ENCODE results near the gene TP53RK. TPM values are rescaled to one million over a fixed set of nuclear protein-coding genes. Genes with fewer than 3 reads are reported as not detected.
A peak's percentile ranks its signal among the peaks of the same experiment; 100 is the strongest.

TP53RK gene
- total RNA-seq, 2 donors from 2014 or later = 6.6 to 11.7 TPM

DNA sequence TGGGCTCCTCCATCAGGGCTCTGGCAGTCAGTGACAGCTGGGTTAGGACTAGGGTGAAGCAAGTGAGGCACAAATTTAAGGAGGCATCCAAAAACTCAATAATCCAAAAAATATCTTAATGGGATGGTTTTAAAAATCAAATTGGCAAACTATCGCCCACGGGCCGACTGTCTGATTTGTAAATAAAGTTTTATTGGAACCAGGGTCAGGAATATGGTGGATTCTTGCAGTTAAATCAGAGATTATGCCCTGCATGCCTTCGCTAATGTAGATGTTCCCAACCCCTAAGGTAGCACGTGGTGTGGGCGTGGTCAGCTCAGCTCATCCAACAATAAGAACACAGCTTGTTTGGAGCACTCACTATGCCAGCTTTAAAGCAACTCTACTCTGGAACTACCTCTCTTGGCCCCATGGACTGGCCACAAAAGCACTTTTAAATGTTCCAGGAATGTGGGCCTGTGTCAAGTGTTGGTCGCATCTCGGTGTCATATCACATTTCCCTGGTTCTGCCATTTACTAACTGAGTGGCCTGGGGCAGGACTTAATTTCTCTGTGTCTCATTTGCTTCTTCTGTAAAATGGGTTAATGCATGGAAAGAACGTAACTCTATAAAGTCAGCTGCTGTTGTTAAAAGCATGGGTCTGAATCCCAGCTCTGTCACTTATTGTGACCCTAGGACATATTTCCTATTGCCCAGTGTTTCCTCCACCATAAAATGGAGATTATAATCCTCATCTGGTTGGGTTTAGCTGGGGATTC is 7.0 kb downstream of the TP53RK start:
- Histone ChIP-seq H3K9me3 (no peaks in the 10 kb centered on the region), H3K27ac (peak overlapping the region in 1 of 4 donors; percentile 68), H3K4me3 (no peak overlapping the region), H3K4me1 (peaks cover 38% of the 10 kb centered on the region), H3K36me3 (replicated peaks in 1 of 2; ENCODE audit: insufficient read depth in 1 of 2, low read depth in 2 of 2) (no peaks in the 10 kb centered on the region), H3K27me3 (no peaks in the 10 kb centered on the region)
- no peak for DNase-seq
- TF ChIP-seq, protein P1, sequence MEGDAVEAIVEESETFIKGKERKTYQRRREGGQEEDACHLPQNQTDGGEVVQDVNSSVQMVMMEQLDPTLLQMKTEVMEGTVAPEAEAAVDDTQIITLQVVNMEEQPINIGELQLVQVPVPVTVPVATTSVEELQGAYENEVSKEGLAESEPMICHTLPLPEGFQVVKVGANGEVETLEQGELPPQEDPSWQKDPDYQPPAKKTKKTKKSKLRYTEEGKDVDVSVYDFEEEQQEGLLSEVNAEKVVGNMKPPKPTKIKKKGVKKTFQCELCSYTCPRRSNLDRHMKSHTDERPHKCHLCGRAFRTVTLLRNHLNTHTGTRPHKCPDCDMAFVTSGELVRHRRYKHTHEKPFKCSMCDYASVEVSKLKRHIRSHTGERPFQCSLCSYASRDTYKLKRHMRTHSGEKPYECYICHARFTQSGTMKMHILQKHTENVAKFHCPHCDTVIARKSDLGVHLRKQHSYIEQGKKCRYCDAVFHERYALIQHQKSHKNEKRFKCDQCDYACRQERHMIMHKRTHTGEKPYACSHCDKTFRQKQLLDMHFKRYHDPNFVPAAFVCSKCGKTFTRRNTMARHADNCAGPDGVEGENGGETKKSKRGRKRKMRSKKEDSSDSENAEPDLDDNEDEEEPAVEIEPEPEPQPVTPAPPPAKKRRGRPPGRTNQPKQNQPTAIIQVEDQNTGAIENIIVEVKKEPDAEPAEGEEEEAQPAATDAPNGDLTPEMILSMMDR (IDR thresholded peaks at IDR 0.05) = no peak
- TF ChIP-seq POLR2A (IDR thresholded peaks at IDR 0.05) = no peak
- ATAC-seq = no peak
- WGBS, 2 donors = 85 to 86% methylated on average over 9 of the region's 9 CpGs
- intact Hi-C loops (cut with DNase I) = loop anchor here (10.0 kb wide), 1 partner anchor 157 kb away; no protein-coding TSS in a partner anchor

DNA sequence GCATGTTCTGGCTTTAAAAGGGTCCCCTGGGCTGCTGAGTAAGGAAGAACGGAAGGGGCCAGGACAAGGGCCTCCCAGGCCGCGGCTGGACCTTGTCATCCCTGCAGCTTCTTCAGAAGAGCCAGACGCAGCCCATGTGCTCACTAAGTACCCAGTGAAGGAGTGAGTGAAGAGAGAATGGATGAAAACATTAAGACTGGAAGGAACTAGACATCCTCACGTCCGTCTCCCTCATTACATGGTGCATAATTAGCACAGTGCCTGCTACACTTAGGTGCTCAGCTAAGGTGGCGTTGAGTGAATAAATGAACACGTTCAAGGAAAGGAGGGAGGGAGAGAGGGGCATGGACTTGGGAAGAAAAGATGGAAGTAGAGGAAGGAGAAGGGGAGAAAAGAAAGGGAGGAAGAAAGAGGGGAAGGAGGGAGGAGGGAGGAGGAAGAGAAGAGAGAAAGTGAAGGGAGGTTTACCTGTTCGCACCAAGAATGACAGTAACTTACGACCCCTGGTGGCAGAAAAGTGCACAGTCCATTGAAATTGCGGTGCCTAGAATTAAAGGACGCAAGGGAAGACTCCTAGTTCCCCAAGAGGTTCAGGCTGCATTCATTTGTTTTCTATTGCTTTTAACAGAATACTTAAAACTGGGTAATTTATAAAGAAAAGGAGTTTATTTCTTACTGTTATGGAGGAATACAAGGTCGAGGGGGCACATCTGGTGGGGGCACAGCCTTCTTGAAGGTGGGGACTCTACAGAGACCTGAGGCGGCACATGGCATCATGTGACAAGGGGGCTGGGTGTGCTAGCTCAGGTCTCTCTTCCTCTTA is 8.0 kb downstream of the TP53RK start:
- H3K9me3 ChIP-seq = no peaks in the 10 kb centered on the region
- peak; percentile 62 to 80 (median 75) for DNase-seq
- peak; percentile 36 for ATAC-seq
- no peaks in the 10 kb centered on the region for H3K36me3 ChIP-seq (replicated peaks in 1 of 2; ENCODE audit: insufficient read depth in 1 of 2, low read depth in 2 of 2)
- H3K4me3 ChIP-seq = no peak overlapping the region
- H3K27me3 ChIP-seq = no peaks in the 10 kb centered on the region
- H3K4me1 ChIP-seq = peaks cover 37% of the 10 kb centered on the region
- H3K27ac ChIP-seq = no peak overlapping the region
- TF ChIP-seq, protein P1 (IDR thresholded peaks at IDR 0.05) = peak; percentile 67 to 96 (median 79)
- TF ChIP-seq POLR2A (IDR thresholded peaks at IDR 0.05) = no peak
- intact Hi-C loops (cut with DNase I) = loop anchor here (10.0 kb wide), 1 partner anchor 156 kb away; no protein-coding TSS in a partner anchor
- WGBS, 2 donors = 49% methylated on average over 14 of the region's 14 CpGs

DNA sequence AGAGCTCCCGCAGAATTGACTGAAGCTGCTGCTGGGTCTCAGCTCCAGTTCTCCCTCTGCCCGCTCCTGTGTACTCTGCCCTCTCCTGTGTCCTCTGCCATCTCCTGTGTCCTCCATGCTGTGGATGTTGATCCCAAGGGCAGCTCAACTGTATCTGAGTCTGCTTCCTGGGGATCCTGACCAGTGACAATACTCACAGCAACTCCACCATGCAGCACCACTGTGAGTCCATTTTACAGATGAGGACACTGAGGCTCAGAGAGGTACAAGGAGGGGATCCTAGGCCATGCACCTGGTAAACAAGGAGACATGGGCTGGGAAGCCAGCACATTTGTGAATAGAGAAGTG is 8.6 kb downstream of the TP53RK start:
- H3K27me3 ChIP-seq = no peaks in the 10 kb centered on the region
- intact Hi-C loops (cut with DNase I) = loop anchor here (10.0 kb wide), 1 partner anchor 156 kb away; no protein-coding TSS in a partner anchor
- H3K9me3 ChIP-seq = no peaks in the 10 kb centered on the region
- no peak overlapping the region for H3K4me3 ChIP-seq
- 90 to 92% methylated on average over 2 of the region's 2 CpGs for WGBS, 2 donors
- ATAC-seq (no peak), DNase-seq (no peak)
- H3K27ac ChIP-seq = no peak overlapping the region
- H3K36me3 ChIP-seq (replicated peaks in 1 of 2; ENCODE audit: insufficient read depth in 1 of 2, low read depth in 2 of 2) = no peaks in the 10 kb centered on the region
- no peak for TF ChIP-seq POLR2A (IDR thresholded peaks at IDR 0.05)
- TF ChIP-seq, protein P1 (IDR thresholded peaks at IDR 0.05) = no peak
- H3K4me1 ChIP-seq = peaks cover 37% of the 10 kb centered on the region

DNA sequence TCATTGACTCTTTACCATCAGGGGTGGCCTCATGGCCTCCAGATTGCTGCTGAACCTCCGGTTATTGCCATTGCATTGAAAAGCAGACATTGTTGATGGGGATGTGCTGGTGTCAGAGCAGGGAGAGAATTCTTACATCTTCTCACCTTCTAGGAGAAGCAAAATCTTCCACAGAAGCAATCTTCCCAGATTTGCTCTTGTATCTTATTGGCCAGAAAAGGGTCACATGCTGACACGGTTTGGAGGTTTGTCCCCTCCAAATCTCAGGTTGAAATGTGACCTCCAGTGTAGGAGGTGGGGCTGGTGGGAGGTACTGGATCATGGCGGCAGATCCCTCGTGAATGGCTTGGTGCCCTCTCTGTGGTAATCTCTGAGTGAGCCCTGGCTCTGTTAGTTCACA is 10.7 kb downstream of the TP53RK start:
- ATAC-seq (no peak), DNase-seq (no peak)
- Histone ChIP-seq H3K36me3 (replicated peaks in 1 of 2; ENCODE audit: insufficient read depth in 1 of 2, low read depth in 2 of 2) (no peaks in the 10 kb centered on the region), H3K4me1 (peaks cover 22% of the 10 kb centered on the region), H3K4me3 (no peak overlapping the region), H3K9me3 (no peaks in the 10 kb centered on the region), H3K27ac (no peak overlapping the region), H3K27me3 (no peaks in the 10 kb centered on the region)
- intact Hi-C loops (cut with DNase I) = loop anchor here (10.0 kb wide), 1 partner anchor 104 kb away; no protein-coding TSS in a partner anchor
- TF ChIP-seq, protein P1 (IDR thresholded peaks at IDR 0.05) = no peak
- WGBS, 2 donors = 84 to 88% methylated on average over 4 of the region's 4 CpGs

Data from body of pancreas (tissue), 4 donors.